Common myeloid progenitor, CD34-positive (primary cell): Measurements from ENCODE around the gene PRKCI.
"Not testable (repeated sequence)": the region's sequence is repeated elsewhere in the genome, so short reads cannot be mapped to it uniquely, and the experiment has no call there.

Source experiments
- CTCF ChIA-PET: fragments of 350-600 bp; sonication (Branson Sonifier 250); formaldehyde crosslinking; loops from one replicate; lab custom pipeline; 2021; ENCODE audit warnings: antibody characterized with exemption; lab: Charles Lee
- POLR2A ChIA-PET: fragments of 350-600 bp; sonication (Branson Sonifier 250); formaldehyde crosslinking; loops from one replicate; lab custom pipeline; 2021; ENCODE audit warnings: antibody characterized with exemption; lab: Charles Lee
- DNase-seq, 3 donors: peaks; one replicate each; pipeline versions ENCODE4 v3.0.0 to v3.0.0-alpha.2; 2013
- H3K27ac ChIP-seq, 2 experiments: 1 replicate in 1 of 2; 2 replicates in 1 of 2; pipeline ENCODE4 v1.7.0; 2013; ENCODE audit warnings: inconsistent platforms in 2 of 2, low read length in 2 of 2, mild to moderate bottlenecking in 2 of 2, low read depth in 1 of 2, moderate library complexity in 1 of 2; ENCODE audit not compliant: severe bottlenecking in 2 of 2, insufficient read depth in 1 of 2, poor library complexity in 1 of 2
- H3K27me3 ChIP-seq, 5 experiments: replicated peaks in 2 of 5; 1 replicate in 3 of 5; 2 replicates in 2 of 5; pipeline versions ENCODE4 v1.6.1 to v1.7.0; 2013; ENCODE audit warnings: low read length in 4 of 5, mild to moderate bottlenecking in 2 of 5, moderate library complexity in 2 of 5, inconsistent platforms in 1 of 5; ENCODE audit not compliant: insufficient read depth in 5 of 5, control insufficient read depth in 4 of 5
- H3K36me3 ChIP-seq, 4 experiments: 1 replicate in 2 of 4; 2 replicates in 2 of 4; pipeline versions ENCODE4 v1.6.1 to v1.7.0; 2013; ENCODE audit warnings: low read length in 3 of 4, control low read depth in 1 of 4, mild to moderate bottlenecking in 1 of 4; ENCODE audit not compliant: control insufficient read depth in 4 of 4, insufficient read depth in 4 of 4
- H3K4me1 ChIP-seq, 4 experiments: 1 replicate in 3 of 4; 2 replicates in 1 of 4; pipeline versions ENCODE4 v1.6.1 to v1.7.1; 2013; ENCODE audit warnings: low read length in 3 of 4, mild to moderate bottlenecking in 3 of 4, control low read depth in 1 of 4, inconsistent platforms in 1 of 4, moderate library complexity in 1 of 4; ENCODE audit not compliant: control insufficient read depth in 4 of 4, insufficient read depth in 4 of 4; ENCODE audit errors: control extremely low read depth in 1 of 4
- H3K4me3 ChIP-seq, 7 experiments: 1 replicate in 4 of 7; 2 replicates in 3 of 7; pipeline versions ENCODE4 v1.5.1 to v1.7.0; 2013; ENCODE audit warnings: mild to moderate bottlenecking in 7 of 7, low read length in 6 of 7, moderate library complexity in 6 of 7, inconsistent platforms in 2 of 7, low read depth in 2 of 7, control low read depth in 1 of 7; ENCODE audit not compliant: insufficient read depth in 4 of 7, control insufficient read depth in 1 of 7; ENCODE audit errors: extremely low read depth in 1 of 7
- H3K9me3 ChIP-seq, 5 experiments: 1 replicate in 4 of 5; 2 replicates in 1 of 5; pipeline versions ENCODE4 v1.6.1 to v1.7.1; 2013; ENCODE audit warnings: low read length in 4 of 5, mild to moderate bottlenecking in 2 of 5, inconsistent platforms in 1 of 5, low read depth in 1 of 5, moderate library complexity in 1 of 5; ENCODE audit not compliant: control insufficient read depth in 4 of 5, insufficient read depth in 2 of 5; ENCODE audit errors: control extremely low read depth in 1 of 5
- WGBS: methylation state at CpG from one replicate; pipeline ENCODE4 v1.1.5; 2013; ENCODE audit not compliant: insufficient coverage; 5-methylcytosine and 5-hydroxymethylcytosine counted together

The PRKCI gene

DNA sequence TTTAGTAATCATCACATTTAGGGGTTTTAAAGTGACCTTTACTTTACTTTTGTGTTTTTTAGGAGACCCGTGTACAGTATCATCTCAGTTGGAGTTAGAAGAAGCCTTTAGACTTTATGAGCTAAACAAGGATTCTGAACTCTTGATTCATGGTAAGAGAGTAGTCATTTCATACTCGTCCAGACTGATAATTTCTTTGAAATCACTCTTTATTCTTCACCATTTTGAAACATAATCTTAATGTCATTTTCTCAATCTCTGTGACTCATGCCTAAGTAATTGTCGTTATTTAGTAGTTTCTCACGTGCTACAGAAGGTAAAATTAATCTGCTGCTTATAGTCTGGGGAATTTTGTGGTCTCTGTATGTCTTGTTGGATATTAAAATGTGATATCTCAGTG is 37.7 kb downstream of the PRKCI start:
- peaks cover 0 to 6% (median 0%) of the 10 kb centered on the region in 5 experiments for H3K9me3 ChIP-seq
- WGBS, result 100% methylated on average over 1 of the region's 4 CpGs
- H3K36me3 ChIP-seq, result peaks cover 6 to 19% (median 14%) of the 10 kb centered on the region in 4 experiments
- H3K4me1 ChIP-seq, result no peaks in the 10 kb centered on the region
- ChIA-PET POLR2A (no interaction called here), CTCF (interaction anchor here (0.6 kb wide), 1 partner anchor 59 kb away, joined by 3 read pairs; no protein-coding TSS in a partner anchor)
- no peak for DNase-seq
- H3K27me3 ChIP-seq, result no peaks in the 10 kb centered on the region
- no peak overlapping the region for H3K4me3 ChIP-seq
- H3K27ac ChIP-seq, result no peak overlapping the region

DNA sequence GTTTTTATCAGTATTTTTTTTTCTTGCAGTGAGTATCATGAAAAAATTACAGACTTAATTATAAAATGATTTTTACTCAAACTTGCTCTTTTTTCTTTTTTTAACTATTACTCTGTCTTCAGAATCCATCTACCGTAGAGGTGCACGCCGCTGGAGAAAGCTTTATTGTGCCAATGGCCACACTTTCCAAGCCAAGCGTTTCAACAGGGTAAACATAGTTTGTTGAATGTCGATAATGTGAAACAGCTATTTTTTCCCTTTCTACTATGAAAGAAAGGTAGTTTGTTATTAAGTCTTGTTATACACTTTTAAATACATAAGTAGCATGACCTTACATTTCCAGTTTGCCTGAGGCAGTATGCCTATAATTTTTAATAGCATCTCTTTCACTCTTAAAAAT is 45.6 kb downstream of the PRKCI start:
- Histone ChIP-seq H3K36me3 (peaks cover 7 to 29% (median 15%) of the 10 kb centered on the region in 4 experiments), H3K9me3 (no peaks in the 10 kb centered on the region), H3K27ac (no peak overlapping the region), H3K4me1 (no peaks in the 10 kb centered on the region), H3K4me3 (no peak overlapping the region), H3K27me3 (no peaks in the 10 kb centered on the region)
- POLR2A ChIA-PET, result no interaction called here
- no peak for DNase-seq
- no CpG with 5 or more reads among the region's 5 CpGs for WGBS
- CTCF ChIA-PET, result interaction anchor here (1.0 to 1.5 kb wide), 2 partner anchors 11 to 78 kb away, joined by 3 to 7 read pairs; no protein-coding TSS in a partner anchor

DNA sequence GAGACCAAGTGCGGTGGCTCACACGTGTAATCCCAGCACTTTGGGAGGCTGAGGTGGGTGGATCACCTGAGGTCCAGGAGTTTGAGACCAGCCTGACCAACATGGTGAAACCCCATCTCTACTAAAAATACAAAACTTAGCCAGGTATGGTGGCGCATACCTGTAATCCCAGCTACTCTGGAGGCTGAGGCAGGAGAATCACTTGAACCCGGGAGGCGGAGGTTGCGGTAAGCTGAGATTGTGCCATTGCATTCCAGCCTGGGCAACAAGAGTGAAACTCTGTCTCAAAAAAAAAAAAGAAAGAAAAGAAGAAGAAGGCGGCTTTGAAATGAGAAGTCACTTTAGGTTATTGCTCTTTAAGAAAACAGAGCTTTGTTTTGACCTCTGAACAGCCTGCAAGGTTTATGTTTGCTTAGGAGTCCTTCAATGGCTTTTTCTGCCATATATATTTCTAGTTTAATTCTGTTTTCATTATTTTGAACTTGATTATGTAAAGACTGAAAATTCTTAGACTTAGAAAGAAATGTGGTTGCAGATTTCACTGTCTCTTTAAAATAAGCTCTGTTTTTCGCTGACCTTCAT is 47.5 kb downstream of the PRKCI start:
- H3K36me3 ChIP-seq, result peaks cover 9 to 40% (median 13%) of the 10 kb centered on the region in 4 experiments
- H3K27me3 ChIP-seq, H3K4me3 ChIP-seq, H3K9me3 ChIP-seq, DNase-seq, H3K4me1 ChIP-seq, POLR2A ChIA-PET, H3K27ac ChIP-seq, CTCF ChIA-PET: not testable (repeated sequence)
- WGBS, result 100% methylated on average over 3 of the region's 8 CpGs

DNA sequence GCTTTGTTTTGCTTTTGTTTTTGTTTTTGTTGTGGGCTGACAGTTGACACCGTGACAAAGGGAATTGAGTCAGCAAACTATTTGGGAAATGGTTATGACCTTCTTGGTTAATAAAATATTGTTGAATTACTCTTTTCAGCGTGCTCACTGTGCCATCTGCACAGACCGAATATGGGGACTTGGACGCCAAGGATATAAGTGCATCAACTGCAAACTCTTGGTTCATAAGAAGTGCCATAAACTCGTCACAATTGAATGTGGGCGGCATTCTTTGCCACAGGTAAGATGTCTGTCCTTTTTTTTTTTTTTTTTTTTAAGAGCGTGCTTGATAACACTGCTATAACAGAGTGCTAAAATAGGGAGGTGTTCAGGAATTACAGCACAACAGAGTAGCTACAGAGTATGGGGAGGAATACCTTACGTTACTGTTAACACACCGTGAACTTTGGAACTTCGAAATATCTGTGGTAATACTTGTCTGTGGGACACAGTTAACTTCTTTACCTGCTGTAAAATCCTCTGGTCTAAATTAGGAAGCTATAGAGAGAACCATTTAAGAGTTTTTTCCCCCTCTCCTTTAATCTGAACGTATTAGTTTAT is 48.2 kb downstream of the PRKCI start:
- 99% methylated on average over 8 of the region's 11 CpGs for WGBS
- H3K27ac ChIP-seq, result no peak overlapping the region
- DNase-seq, result no peak
- peaks cover 8 to 40% (median 13%) of the 10 kb centered on the region in 4 experiments for H3K36me3 ChIP-seq
- no peak overlapping the region for H3K4me3 ChIP-seq
- H3K9me3 ChIP-seq, result no peaks in the 10 kb centered on the region
- H3K27me3 ChIP-seq, result no peaks in the 10 kb centered on the region
- ChIA-PET POLR2A (no interaction called here), CTCF (no interaction called here)
- no peaks in the 10 kb centered on the region for H3K4me1 ChIP-seq

DNA sequence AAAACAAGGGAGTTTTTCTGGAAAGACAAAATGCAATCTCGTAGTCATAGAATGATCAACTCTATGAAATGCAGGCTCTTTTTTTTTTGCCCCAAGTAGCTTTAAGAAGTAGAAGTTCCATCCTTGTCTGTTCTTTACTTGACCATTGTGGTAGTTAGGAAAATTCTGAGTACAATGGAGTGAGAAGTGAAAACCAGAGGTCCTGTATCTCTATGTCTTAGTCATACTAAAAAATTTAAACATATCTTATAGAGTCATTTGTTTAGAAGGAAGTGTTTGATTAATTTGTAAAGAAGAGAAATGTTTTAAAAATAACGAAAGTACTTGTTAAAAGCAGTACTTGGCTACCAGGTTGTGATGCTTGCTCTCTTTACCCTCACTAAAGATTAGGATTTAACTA is 52.4 kb downstream of the PRKCI start:
- Histone ChIP-seq H3K4me3 (no peak overlapping the region), H3K9me3 (no peaks in the 10 kb centered on the region), H3K27ac (no peak overlapping the region), H3K27me3 (no peaks in the 10 kb centered on the region), H3K36me3 (peaks cover 8 to 35% (median 15%) of the 10 kb centered on the region in 4 experiments), H3K4me1 (peaks cover 2 to 14% (median 10%) of the 10 kb centered on the region in 4 experiments)
- CTCF ChIA-PET, result interaction anchor here (1.2 kb wide), 1 partner anchor 10 kb away, joined by 3 read pairs; no protein-coding TSS in a partner anchor
- DNase-seq, result no peak
- 100% methylated on average over 1 of the region's 2 CpGs for WGBS
- POLR2A ChIA-PET, result no interaction called here

DNA sequence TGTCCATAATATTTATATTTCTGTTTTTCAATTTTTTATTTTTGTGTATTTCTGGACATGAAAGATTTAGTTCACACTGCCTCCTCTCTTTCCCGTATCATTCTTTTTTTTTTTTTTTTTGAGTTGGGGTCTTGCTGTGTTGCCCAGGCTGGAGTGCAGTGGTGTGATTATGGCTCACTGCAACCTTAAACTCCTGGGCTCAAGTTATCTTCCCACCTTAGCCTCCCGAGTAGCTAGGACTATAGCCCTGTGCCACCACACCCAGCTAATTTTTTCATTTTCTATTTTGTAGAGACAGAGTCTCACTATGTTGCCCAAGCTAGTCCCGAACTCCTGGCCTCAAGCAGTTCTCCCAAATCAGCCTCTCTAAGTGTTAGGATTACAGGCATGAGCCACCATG is 53.6 kb downstream of the PRKCI start:
- no peak overlapping the region for H3K4me3 ChIP-seq
- WGBS, result no CpG with 5 or more reads among the region's 3 CpGs
- ChIA-PET POLR2A (no interaction called here), CTCF (interaction anchor here (1.2 kb wide), 2 partner anchors 9 to 87 kb away, joined by 3 to 5 read pairs; no protein-coding TSS in a partner anchor)
- peaks cover 2 to 14% (median 10%) of the 10 kb centered on the region in 4 experiments for H3K4me1 ChIP-seq
- H3K27ac ChIP-seq, result no peak overlapping the region
- no peak for DNase-seq
- H3K27me3 ChIP-seq, result no peaks in the 10 kb centered on the region
- H3K36me3 ChIP-seq, result peaks cover 6 to 28% (median 10%) of the 10 kb centered on the region in 4 experiments
- no peaks in the 10 kb centered on the region for H3K9me3 ChIP-seq

DNA sequence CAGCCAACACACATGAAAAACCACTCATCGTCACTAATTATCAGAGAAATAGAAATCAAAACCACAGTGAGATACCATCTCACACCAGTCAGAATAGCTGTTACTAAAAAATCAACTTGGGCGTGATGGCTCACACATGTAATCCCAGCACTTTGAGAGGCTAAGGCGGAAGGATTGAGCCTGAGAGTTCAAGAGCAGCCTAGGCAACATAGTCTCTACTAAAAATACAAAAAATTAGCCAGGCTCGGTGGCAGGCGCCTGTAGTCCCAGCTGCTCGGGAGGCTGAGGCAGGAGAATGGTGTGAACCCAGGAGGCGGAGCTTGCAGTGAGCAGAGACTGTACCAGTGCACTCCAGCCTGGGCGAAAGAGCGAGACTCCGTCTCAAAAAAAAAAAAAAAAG is 55.1 kb downstream of the PRKCI start:
- not testable (repeated sequence) for H3K27me3 ChIP-seq, H3K4me3 ChIP-seq, H3K9me3 ChIP-seq, H3K27ac ChIP-seq
- peaks cover 6 to 27% (median 10%) of the 10 kb centered on the region in 4 experiments for H3K36me3 ChIP-seq
- peak in 1 of 3 donors; percentile 4 for DNase-seq
- ChIA-PET CTCF (interaction anchor here (0.6 kb wide), 1 partner anchor 83 kb away, joined by 3 read pairs; no protein-coding TSS in a partner anchor), POLR2A (interaction anchor here (1.0 kb wide), 1 partner anchor 80 kb away, joined by 3 read pairs; the partner anchor contains the start of gene SKIL)
- H3K4me1 ChIP-seq, result peaks cover 2 to 14% (median 10%) of the 10 kb centered on the region in 4 experiments
- 100% methylated on average over 3 of the region's 10 CpGs for WGBS
